RPMI7951 (cell line): ENCODE measurements around the gene KDR. TPM values are rescaled to one million over a fixed set of nuclear protein-coding genes. Genes with fewer than 3 reads are reported as not detected.

Experiments used
- DNase-seq: peaks from one replicate; pipeline ENCODE4 v3.0.0-alpha.2; 2012; ENCODE audit warnings: low read depth
- total RNA-seq: library from RNA; depleted of rRNA; stranded (reverse); fragments of >200 nt; shearing (Covaris generic); gene quantifications from 2 replicates; pipeline ENCODE4 v1.2.3, GENCODE V29; 2014; rRNA removed

KDR gene
- total RNA-seq, 1 experiment from 2014 or later, result under 0.01 TPM

DNA sequence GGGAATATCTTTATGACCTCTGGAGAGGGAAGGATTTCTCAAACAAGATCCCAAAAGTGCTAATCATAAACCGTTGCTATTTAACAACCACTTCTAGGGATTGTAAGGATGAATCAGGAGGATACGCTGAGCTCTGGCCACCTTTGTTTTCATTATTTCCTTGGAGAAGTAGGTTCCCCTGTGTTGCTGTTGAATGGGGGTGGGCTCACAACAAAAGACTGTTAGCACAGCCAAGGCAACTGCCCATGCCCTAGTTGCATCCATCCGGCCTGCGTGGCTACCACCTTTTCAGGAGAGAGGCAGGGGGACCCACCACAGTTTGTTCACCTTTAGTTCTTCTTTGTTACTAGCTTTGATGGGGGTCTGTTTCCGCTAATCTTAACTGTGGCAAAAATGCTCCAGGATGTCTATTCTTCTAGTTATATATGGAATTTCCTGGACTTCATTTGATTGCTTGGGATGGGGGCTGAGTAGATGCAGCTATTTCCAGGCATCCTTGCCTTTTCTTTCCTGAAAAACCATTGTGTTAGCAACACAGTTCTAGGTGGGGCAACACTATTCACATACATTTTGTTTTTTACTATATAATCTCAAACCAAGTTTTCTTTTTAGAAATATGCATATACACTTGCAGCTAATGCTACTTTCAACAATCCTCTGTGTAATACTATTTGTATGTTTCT lies 95.4 kb downstream of the KDR start:
- no peak for DNase-seq

DNA sequence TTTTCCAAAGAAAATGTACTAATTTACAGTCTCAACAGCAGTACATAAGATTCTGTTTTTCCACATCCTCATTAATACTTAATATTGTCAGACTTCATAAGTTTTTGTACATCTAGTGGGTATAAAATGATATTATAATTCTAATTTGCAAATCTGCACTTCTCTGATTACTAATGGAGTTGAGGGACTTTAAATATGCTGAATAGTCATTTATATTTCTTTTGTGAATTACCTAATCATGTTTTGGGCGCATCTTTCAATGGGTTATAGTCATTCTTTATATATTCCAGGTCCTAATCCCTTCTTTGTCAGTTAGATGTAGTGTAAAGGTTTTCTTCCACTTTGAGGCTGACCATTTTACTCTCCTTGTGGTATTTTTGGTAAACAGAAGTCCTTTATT lies 96.1 kb downstream of the KDR start:
- DNase-seq, result no peak

Other genes starting within 250 kb of the KDR start
- gene SRD5A3, start 220.6 kb upstream of the KDR start, total RNA-seq, result 15.5 and 16.0 TPM in 2 replicates